ENCODE results near the gene MTG2.

DNA sequence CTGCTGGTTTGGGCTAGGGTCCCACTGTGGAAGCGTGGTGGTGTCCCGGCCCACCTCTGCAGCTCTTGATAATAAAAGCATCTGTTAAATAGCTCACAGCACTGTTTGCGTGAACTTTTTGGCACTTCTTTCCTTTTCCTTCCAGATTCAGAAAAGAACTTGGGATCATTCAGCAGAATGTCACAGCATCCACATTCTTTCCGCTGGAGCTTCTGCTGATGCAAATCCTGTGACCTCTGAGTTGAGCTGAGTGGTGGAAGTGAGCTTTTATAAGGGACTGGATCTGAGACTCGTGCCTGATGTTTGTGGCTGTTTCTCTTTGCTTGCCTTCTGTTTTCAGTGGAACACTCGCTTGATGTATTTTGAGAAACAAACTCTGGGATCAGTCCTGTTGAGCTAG lies 59.3 kb downstream of the MTG2 start:
- no peak for TF ChIP-seq PRDM1 (tag by site-specific recombination; IDR thresholded peaks at IDR 0.05)
- no peak for TF ChIP-seq YY1 (tag by site-specific recombination; IDR thresholded peaks at IDR 0.05)
- TF ChIP-seq, protein P1, sequence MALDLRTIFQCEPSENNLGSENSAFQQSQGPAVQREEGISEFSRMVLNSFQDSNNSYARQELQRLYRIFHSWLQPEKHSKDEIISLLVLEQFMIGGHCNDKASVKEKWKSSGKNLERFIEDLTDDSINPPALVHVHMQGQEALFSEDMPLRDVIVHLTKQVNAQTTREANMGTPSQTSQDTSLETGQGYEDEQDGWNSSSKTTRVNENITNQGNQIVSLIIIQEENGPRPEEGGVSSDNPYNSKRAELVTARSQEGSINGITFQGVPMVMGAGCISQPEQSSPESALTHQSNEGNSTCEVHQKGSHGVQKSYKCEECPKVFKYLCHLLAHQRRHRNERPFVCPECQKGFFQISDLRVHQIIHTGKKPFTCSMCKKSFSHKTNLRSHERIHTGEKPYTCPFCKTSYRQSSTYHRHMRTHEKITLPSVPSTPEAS (tag by site-specific recombination; IDR thresholded peaks at IDR 0.05) = no peak
- TF ChIP-seq, protein P2, sequence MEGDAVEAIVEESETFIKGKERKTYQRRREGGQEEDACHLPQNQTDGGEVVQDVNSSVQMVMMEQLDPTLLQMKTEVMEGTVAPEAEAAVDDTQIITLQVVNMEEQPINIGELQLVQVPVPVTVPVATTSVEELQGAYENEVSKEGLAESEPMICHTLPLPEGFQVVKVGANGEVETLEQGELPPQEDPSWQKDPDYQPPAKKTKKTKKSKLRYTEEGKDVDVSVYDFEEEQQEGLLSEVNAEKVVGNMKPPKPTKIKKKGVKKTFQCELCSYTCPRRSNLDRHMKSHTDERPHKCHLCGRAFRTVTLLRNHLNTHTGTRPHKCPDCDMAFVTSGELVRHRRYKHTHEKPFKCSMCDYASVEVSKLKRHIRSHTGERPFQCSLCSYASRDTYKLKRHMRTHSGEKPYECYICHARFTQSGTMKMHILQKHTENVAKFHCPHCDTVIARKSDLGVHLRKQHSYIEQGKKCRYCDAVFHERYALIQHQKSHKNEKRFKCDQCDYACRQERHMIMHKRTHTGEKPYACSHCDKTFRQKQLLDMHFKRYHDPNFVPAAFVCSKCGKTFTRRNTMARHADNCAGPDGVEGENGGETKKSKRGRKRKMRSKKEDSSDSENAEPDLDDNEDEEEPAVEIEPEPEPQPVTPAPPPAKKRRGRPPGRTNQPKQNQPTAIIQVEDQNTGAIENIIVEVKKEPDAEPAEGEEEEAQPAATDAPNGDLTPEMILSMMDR (tag by site-specific recombination; IDR thresholded peaks at IDR 0.05) = no peak
- TF ChIP-seq RBAK (tag by site-specific recombination; IDR thresholded peaks at IDR 0.05) = no peak
- TF ChIP-seq BCL11A (tag by site-specific recombination; IDR thresholded peaks at IDR 0.05; ENCODE audit: low read depth) = no peak
- TF ChIP-seq TCF7L2 (IDR thresholded peaks at IDR 0.05; ENCODE audit: borderline replicate concordance, low read depth, low read length) = no peak
- TF ChIP-seq ZNF544 (tag by site-specific recombination; IDR thresholded peaks at IDR 0.05) = no peak
- no peak for TF ChIP-seq ZBTB1 (tag by site-specific recombination; IDR thresholded peaks at IDR 0.05)
- TF ChIP-seq, protein P3, sequence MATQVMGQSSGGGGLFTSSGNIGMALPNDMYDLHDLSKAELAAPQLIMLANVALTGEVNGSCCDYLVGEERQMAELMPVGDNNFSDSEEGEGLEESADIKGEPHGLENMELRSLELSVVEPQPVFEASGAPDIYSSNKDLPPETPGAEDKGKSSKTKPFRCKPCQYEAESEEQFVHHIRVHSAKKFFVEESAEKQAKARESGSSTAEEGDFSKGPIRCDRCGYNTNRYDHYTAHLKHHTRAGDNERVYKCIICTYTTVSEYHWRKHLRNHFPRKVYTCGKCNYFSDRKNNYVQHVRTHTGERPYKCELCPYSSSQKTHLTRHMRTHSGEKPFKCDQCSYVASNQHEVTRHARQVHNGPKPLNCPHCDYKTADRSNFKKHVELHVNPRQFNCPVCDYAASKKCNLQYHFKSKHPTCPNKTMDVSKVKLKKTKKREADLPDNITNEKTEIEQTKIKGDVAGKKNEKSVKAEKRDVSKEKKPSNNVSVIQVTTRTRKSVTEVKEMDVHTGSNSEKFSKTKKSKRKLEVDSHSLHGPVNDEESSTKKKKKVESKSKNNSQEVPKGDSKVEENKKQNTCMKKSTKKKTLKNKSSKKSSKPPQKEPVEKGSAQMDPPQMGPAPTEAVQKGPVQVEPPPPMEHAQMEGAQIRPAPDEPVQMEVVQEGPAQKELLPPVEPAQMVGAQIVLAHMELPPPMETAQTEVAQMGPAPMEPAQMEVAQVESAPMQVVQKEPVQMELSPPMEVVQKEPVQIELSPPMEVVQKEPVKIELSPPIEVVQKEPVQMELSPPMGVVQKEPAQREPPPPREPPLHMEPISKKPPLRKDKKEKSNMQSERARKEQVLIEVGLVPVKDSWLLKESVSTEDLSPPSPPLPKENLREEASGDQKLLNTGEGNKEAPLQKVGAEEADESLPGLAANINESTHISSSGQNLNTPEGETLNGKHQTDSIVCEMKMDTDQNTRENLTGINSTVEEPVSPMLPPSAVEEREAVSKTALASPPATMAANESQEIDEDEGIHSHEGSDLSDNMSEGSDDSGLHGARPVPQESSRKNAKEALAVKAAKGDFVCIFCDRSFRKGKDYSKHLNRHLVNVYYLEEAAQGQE (tag by site-specific recombination; IDR thresholded peaks at IDR 0.05) = no peak
- TF ChIP-seq, protein P4, sequence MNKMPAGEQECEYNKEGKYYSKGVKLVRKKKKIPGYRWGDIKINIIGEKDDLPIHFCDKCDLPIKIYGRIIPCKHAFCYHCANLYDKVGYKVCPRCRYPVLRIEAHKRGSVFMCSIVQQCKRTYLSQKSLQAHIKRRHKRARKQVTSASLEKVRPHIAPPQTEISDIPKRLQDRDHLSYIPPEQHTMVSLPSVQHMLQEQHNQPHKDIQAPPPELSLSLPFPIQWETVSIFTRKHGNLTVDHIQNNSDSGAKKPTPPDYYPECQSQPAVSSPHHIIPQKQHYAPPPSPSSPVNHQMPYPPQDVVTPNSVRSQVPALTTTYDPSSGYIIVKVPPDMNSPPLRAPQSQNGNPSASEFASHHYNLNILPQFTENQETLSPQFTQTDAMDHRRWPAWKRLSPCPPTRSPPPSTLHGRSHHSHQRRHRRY (tag by site-specific recombination; IDR thresholded peaks at IDR 0.05) = no peak
